Prostate gland (tissue), 2 donors: ENCODE measurements around the gene SLC39A11.

ENCODE experiments used
- CTCF ChIP-seq, 4 experiments: fragments of 200-600 bp in 2 of 4; fragments of 450-650 bp in 2 of 4; sonication (generic) in 2 of 4; IDR thresholded peaks; 1 replicate in 3 of 4; 2 replicates in 1 of 4; pipeline ENCODE4 v1.5.1; 2016 to 2019; ENCODE audit warnings: antibody characterized with exemption in 4 of 4, mild to moderate bottlenecking in 2 of 4, moderate library complexity in 2 of 4
- POLR2A ChIP-seq: fragments of 450-650 bp; IDR thresholded peaks from one replicate; pipeline ENCODE4 v1.6.1; 2016; ENCODE audit warnings: antibody characterized with exemption, mild to moderate bottlenecking
- POLR2AphosphoS5 ChIP-seq: sonication (generic); formaldehyde crosslinking; IDR thresholded peaks from one replicate; pipeline ENCODE4 v1.6.1; 2017; ENCODE audit warnings: antibody characterized with exemption

DNA sequence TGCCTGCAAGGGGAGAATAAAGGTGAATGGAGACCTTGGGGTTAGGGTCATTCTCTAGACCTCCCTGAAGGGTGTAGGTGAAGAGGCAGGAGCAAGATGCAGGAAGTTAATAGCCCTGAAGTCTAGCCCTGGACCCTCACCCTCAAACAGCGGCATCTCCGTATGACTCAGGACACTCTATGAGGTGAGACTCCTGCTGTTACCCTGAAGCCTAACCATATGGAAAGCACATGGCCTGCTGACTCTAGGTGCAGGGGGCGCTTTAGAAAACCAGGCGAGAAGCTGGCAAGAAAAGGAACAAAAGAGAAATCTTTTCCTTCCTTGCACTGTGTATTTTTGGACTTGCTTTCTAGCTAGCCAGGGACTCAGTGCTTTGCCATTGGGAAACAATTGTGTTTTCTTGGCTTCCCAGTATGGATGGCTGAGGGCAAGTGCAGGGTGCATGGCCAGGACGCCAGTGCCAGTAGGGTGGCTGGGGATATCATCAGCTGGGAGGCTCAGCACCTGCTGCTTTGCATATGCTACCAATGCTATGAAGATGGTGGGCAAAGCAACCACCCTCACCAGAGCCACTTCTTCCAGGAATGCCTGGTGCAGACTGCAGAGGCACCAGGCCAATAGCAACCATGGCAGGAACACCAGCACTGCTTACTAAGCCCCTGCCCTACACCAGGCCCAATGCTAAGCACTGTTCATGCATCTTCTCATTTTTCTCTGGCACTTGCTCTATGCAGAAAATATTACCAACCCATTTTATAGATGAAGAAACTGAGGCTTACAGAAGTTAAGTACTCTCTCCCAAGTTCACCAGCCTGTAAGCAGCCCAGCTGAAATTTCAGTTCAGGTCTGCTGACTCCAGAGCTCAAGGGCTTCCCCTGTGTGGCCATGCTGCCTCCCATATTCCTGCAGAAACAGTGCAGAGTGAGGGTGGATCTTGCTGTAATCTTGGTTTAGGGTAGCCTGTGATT is 425.1 kb downstream of the SLC39A11 start:
- TF ChIP-seq CTCF (IDR thresholded peaks at IDR 0.05) (no peak), POLR2A (no peak), POLR2AphosphoS5 (no peak)
